Left ventricle myocardium inferior (tissue), 1 donor: Measurements from ENCODE around the gene SLC22A14. TPM values are rescaled to one million over a fixed set of nuclear protein-coding genes. Genes with fewer than 3 reads are reported as not detected.

Source experiments
- DNase-seq: peaks from one replicate; pipeline ENCODE4 v3.0.0-alpha.2; 2020
- H3K27ac ChIP-seq: fragments of 200-600 bp; replicated peaks from 2 replicates; pipeline ENCODE4 v1.8.0; 2021
- H3K27me3 ChIP-seq: fragments of 200-600 bp; 2 replicates; pipeline ENCODE4 v1.8.0; 2021; ENCODE audit warnings: low read depth
- H3K36me3 ChIP-seq: fragments of 200-600 bp; 2 replicates; pipeline ENCODE4 v1.8.0; 2021
- H3K4me1 ChIP-seq: fragments of 200-600 bp; 2 replicates; pipeline ENCODE4 v1.8.0; 2021
- H3K4me3 ChIP-seq: fragments of 200-600 bp; 2 replicates; pipeline ENCODE4 v1.8.0; 2021; ENCODE audit warnings: mild to moderate bottlenecking, moderate library complexity
- H3K9me3 ChIP-seq: fragments of 200-600 bp; replicated peaks from 2 replicates; pipeline ENCODE4 v1.8.0; 2021
- intact Hi-C: fragments of 100-400 bp; cut with micrococcal nuclease; formaldehyde crosslinking; loops from one replicate; pipeline ENCODE4 v1.11.0; 2022
- total RNA-seq: library from RNA; stranded (reverse); fragmentation: NEBNext Ultra II Directional; extraction: Animal tissue kit (Norgen Biotek cat#: 25700); gene quantifications from one replicate; pipeline ENCODE4 v1.2.1, GENCODE V29; 2021
- TF ChIP-seq, protein P1 (sequence below): fragments of 200-600 bp; IDR thresholded peaks from 2 replicates; pipeline ENCODE4 v1.8.0; 2021; ENCODE audit warnings: antibody characterized with exemption, mild to moderate bottlenecking, borderline replicate concordance
- donor health status: DM: no; HTN: yes; CAD: no; lungs with severe emphysema.

The SLC22A14 gene
- total RNA-seq, 1 donor from 2014 or later, result not detected

GRCh38 chr3:38348903-38349302 is 66.8 kb downstream of the SLC22A14 start:
- TF ChIP-seq, protein P1, sequence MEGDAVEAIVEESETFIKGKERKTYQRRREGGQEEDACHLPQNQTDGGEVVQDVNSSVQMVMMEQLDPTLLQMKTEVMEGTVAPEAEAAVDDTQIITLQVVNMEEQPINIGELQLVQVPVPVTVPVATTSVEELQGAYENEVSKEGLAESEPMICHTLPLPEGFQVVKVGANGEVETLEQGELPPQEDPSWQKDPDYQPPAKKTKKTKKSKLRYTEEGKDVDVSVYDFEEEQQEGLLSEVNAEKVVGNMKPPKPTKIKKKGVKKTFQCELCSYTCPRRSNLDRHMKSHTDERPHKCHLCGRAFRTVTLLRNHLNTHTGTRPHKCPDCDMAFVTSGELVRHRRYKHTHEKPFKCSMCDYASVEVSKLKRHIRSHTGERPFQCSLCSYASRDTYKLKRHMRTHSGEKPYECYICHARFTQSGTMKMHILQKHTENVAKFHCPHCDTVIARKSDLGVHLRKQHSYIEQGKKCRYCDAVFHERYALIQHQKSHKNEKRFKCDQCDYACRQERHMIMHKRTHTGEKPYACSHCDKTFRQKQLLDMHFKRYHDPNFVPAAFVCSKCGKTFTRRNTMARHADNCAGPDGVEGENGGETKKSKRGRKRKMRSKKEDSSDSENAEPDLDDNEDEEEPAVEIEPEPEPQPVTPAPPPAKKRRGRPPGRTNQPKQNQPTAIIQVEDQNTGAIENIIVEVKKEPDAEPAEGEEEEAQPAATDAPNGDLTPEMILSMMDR, result no peak
- no peaks in the 10 kb centered on the region for H3K36me3 ChIP-seq
- H3K4me1 ChIP-seq, result peaks cover 18% of the 10 kb centered on the region
- no peak overlapping the region for H3K4me3 ChIP-seq
- DNase-seq, result no peak
- no peak overlapping the region for H3K27ac ChIP-seq
- H3K27me3 ChIP-seq, result no peaks in the 10 kb centered on the region
- intact Hi-C loops, result loop anchor here (5.0 kb wide), 1 partner anchor 133 kb away; no protein-coding TSS in a partner anchor
- no peaks in the 10 kb centered on the region for H3K9me3 ChIP-seq

DNA sequence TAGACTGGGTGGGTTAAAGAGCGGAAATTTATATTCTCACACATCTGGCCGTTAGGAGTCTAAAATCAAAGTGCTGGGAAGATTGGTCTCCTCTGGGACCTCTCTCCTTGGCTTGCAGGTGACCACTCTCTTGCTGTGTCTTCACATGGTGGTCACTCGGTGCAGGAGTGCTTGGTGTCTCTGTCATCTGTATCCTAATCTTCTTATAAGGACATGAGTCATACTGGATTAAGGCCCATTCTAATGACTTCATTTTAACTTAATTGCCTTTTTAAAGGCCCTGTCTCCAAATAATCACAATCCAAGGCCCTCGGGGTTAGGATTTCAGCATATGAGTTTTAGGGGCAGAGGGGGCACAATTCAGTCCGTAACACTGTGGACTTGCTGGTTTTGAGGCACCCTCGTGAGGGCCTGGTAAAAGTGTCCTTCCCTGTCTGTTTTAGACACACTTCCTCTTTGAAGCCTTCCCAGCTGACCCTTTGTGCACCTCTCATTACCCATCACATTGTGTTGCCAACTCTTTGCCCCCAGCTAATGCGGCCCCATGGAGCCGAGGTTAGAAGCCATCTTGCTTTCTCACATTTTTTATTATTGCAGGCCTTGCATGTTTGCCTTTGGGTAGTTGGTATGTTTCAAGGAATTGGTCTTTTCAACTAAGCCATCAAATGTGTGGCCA is 67.7 kb downstream of the SLC22A14 start:
- intact Hi-C loops, result loop anchor here (5.0 kb wide), 1 partner anchor 132 kb away; no protein-coding TSS in a partner anchor
- no peaks in the 10 kb centered on the region for H3K27me3 ChIP-seq
- H3K4me3 ChIP-seq, result no peak overlapping the region
- H3K36me3 ChIP-seq, result no peaks in the 10 kb centered on the region
- no peak for DNase-seq
- H3K4me1 ChIP-seq, result peaks cover 18% of the 10 kb centered on the region
- TF ChIP-seq, protein P1, result no peak
- no peaks in the 10 kb centered on the region for H3K9me3 ChIP-seq
- no peak overlapping the region for H3K27ac ChIP-seq

- Histone ChIP-seq H3K9me3 (no peaks in the 10 kb centered on the region), H3K4me3 (no peak overlapping the region), H3K4me1 (no peaks in the 10 kb centered on the region), H3K27ac (no peak overlapping the region), H3K27me3 (no peaks in the 10 kb centered on the region), H3K36me3 (no peaks in the 10 kb centered on the region)
- DNase-seq, result no peak
- intact Hi-C loops, result no loop called here
- TF ChIP-seq, protein P1, result no peak
Measured at GRCh38 chr3:38353151-38353550, 71.1 kb downstream of the SLC22A14 start.

- intact Hi-C loops, result no loop called here
- Histone ChIP-seq H3K36me3 (no peaks in the 10 kb centered on the region), H3K27ac (no peak overlapping the region), H3K4me3 (no peak overlapping the region), H3K27me3 (no peaks in the 10 kb centered on the region), H3K9me3 (no peaks in the 10 kb centered on the region), H3K4me1 (no peaks in the 10 kb centered on the region)
- no peak for DNase-seq
- TF ChIP-seq, protein P1, result no peak
Measured at GRCh38 chr3:38354588-38355330, 72.7 kb downstream of the SLC22A14 start.

GRCh38 chr3:38359038-38359437 is 76.9 kb downstream of the SLC22A14 start:
- no peak for DNase-seq
- Histone ChIP-seq H3K27ac (no peak overlapping the region), H3K9me3 (no peaks in the 10 kb centered on the region), H3K4me1 (no peaks in the 10 kb centered on the region), H3K4me3 (no peak overlapping the region), H3K36me3 (no peaks in the 10 kb centered on the region), H3K27me3 (no peaks in the 10 kb centered on the region)
- TF ChIP-seq, protein P1, result no peak
- intact Hi-C loops, result no loop called here
